Motor neuron (in vitro differentiated cells): Measurements from ENCODE around the gene JAKMIP2. TPM values are rescaled to one million over a fixed set of nuclear protein-coding genes. Genes with fewer than 3 reads are reported as not detected.
A peak's percentile ranks its signal among the peaks of the same experiment; 100 is the strongest.

Source experiments
- ATAC-seq, 8 experiments: fragments of 200-7000 bp; cut with Tn5 transposase; replicated peaks in 6 of 8; 2 replicates each; pipeline ENCODE4 v1.8.0; 2021; ENCODE audit warnings: mild to moderate bottlenecking in 8 of 8, moderate library complexity in 8 of 8
- H3K27ac ChIP-seq, 2 donors: fragments of 250-450 bp; sonication (Bioruptor Pico); 2 replicates each; pipeline ENCODE4 v1.9.0; 2021; ENCODE audit warnings: antibody characterized with exemption in 2 of 2, mild to moderate bottlenecking in 2 of 2, moderate library complexity in 1 of 2
- H3K4me1 ChIP-seq, 2 donors: fragments of 250-450 bp; sonication (Bioruptor Pico); replicated peaks in 1 of 2; 2 replicates each; pipeline ENCODE4 v1.6.1; 2021; ENCODE audit warnings: antibody characterized with exemption in 2 of 2, mild to moderate bottlenecking in 2 of 2, moderate library complexity in 1 of 2
- H3K4me3 ChIP-seq, 5 donors: fragments of 250-450 bp; sonication (Bioruptor Pico); 2 replicates each; pipeline ENCODE4 v1.9.0; 2021; ENCODE audit warnings: antibody characterized with exemption in 5 of 5, mild to moderate bottlenecking in 5 of 5, moderate library complexity in 4 of 5
- WGBS, 10 experiments: fragments of 450-650 bp; shearing (Covaris generic); methylation state at CpG; one replicate each; pipeline ENCODE4 v1.0.0; 2022; 5-methylcytosine and 5-hydroxymethylcytosine counted together
- in situ Hi-C, 9 experiments: fragments of 400-800 bp; cut with MboI; loops; one replicate each; pipeline ENCODE4 v1.15.0; 2021; ENCODE audit warnings: low sequenced_read_pairs in 9 of 9, low pct_unique_long_range_greater_than_20kb in 2 of 9; ENCODE audit not compliant: unreplicated experiment in 9 of 9
- total RNA-seq, 8 experiments: library from RNA; unstranded; fragments of 300-600 nt; gene quantifications; 2 replicates each; pipeline versions ENCODE4 v1.2.3 to v1.2.4, GENCODE V29; 2022

Gene JAKMIP2
- total RNA-seq, 8 experiments from 2014 or later = 0.36 to 43.3 (median 32.7) TPM

GRCh38 chr5:147708708-147709107, 73.8 kb downstream of the JAKMIP2 start:
- no peak overlapping the region for H3K27ac ChIP-seq
- in situ Hi-C loops = no loop called here
- ATAC-seq = no peak
- 0 to 87% (median 77%) methylated on average over 1 to 2 of the region's 2 CpGs; no CpG with 5 or more reads in 1 of the 10 experiments for WGBS, 10 experiments
- no peak overlapping the region for H3K4me3 ChIP-seq
- peaks cover 0 to 12% of the 10 kb centered on the region in 2 donors for H3K4me1 ChIP-seq

DNA sequence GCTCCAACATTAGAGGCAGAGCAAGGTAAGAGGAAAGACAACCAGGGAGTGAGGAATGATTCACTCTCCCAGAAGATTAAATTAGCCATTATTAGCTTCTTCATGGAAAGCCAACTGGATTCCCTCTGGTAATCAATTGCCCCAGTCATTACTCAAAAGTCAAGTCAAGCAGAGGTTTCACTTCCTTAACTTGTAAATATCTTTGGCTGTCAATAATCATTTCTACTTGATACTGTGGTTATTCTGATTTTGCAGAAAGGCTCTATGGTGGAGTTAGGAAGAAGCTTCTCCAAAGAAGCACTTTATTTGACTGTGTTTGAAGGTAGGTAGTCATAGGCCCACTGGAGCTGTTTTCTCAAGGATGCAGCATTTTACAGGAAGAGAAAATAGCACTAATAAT, 78.0 kb downstream of the JAKMIP2 start:
- ATAC-seq = no peak
- Histone ChIP-seq H3K4me3 (no peak overlapping the region), H3K4me1 (no peaks in the 10 kb centered on the region), H3K27ac (no peak overlapping the region)
- in situ Hi-C loops = no loop called here

- H3K4me1 ChIP-seq = no peaks in the 10 kb centered on the region
- in situ Hi-C loops = no loop called here
- H3K27ac ChIP-seq = no peak overlapping the region
Observed at GRCh38 chr5:147701468-147701867, 81.1 kb downstream of the JAKMIP2 start.

DNA sequence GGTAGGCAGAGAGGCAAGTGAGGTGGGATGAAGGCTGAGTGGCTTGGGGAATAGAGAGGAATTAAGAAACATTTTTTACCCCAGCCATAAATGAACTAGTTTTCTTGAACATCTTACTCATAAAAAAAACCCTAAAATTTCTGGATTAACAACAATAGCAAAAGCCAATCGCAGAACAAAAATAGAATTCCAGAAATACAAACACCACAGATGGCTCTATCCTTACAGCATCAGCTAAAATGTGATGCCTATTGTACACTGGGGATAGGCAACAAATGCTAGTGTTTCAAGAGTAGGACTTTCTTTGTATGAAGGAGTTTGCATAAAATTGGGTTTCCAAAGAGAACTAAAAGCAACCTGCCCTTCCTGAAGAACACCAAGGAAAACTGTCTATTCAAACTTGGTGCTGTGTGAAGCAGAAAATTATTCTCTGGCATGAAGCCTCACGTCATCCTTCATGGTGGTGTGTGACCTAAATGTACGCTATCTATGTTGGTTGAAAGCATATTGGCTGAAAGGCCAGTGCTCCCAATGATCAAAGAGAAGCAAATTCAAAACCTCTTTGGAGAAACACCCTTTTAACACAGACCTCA, 82.9 kb downstream of the JAKMIP2 start:
- no peak for ATAC-seq
- Histone ChIP-seq H3K27ac (no peak overlapping the region), H3K4me1 (no peaks in the 10 kb centered on the region), H3K4me3 (no peak overlapping the region)
- in situ Hi-C loops = no loop called here
- WGBS, 10 experiments = 0 to 100% (median 85%) methylated on average over 1 to 3 of the region's 3 CpGs

More at GRCh38 chr5:147701468-147701867, 81.1 kb downstream of the JAKMIP2 start:
- no peak for ATAC-seq
- no peak overlapping the region for H3K4me3 ChIP-seq

DNA sequence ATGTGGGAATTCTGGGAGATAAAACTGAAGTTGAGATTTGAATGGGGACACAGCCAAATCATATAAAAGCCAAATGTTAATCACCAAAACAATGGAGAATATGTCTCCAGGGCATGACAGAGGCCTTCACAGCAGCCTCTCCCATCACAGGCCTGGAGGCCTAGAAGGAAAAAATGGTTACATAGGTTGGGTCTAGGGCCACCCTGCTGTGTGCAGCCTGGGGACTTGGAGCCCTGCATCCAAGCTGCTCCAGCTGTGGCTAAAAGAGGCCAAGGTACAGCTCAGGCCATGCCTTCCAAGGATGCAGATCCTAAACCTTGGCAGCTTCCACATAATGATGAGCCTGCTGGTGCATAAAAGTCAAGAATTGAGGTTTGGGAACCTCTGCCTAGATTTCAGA, 85.1 kb downstream of the JAKMIP2 start:
- ATAC-seq = no peak
- Histone ChIP-seq H3K27ac (no peak overlapping the region), H3K4me3 (no peak overlapping the region), H3K4me1 (peaks cover 0 to 6% of the 10 kb centered on the region in 2 donors)
- in situ Hi-C loops = no loop called here

DNA sequence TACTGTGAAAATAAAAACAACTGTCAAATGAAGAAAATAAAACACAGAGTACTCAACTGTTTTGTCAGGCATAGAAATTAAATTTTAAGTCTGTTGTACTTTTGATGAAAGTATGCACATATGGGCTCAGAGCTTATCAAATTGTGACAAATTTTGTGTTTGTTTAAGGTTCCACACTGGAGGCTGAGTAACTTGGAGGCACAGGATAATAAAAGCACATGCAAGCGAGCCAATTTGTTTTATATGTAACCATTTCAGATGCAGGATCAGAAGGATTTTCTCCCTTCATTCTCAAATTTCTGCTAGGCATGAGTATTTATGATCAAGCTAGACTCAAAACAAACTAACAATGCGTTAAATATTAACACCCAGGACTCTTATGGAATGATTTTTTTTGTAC, 87.8 kb downstream of the JAKMIP2 start:
- ATAC-seq = no peak
- peaks cover 9 to 24% of the 10 kb centered on the region in 2 donors for H3K4me1 ChIP-seq
- H3K27ac ChIP-seq = no peak overlapping the region
- in situ Hi-C loops = no loop called here
- WGBS, 10 experiments = 0 to 100% (median 96%) methylated on average over 1 to 2 of the region's 2 CpGs; no CpG with 5 or more reads in 1 of the 10 experiments
- H3K4me3 ChIP-seq = no peak overlapping the region

- peak in 3 of 8 experiments; percentile 34 to 60 (median 52) for ATAC-seq
- in situ Hi-C loops = no loop called here
- Histone ChIP-seq H3K27ac (no peak overlapping the region), H3K4me3 (no peak overlapping the region), H3K4me1 (peaks cover 9 to 24% of the 10 kb centered on the region in 2 donors)
- WGBS, 10 experiments = 0 to 100% (median 88%) methylated on average over 1 of the region's 1 CpG; no CpG with 5 or more reads in 2 of the 10 experiments
Observed at GRCh38 chr5:147693233-147693632, 89.3 kb downstream of the JAKMIP2 start.

GRCh38 chr5:147691130-147691529, 91.4 kb downstream of the JAKMIP2 start:
- ATAC-seq = peak in 5 of 8 experiments; percentile 33 to 86 (median 70)
- 11 to 94% (median 54%) methylated on average over 1 to 3 of the region's 3 CpGs; no CpG with 5 or more reads in 1 of the 10 experiments for WGBS, 10 experiments
- peaks cover 15 to 31% of the 10 kb centered on the region in 2 donors for H3K4me1 ChIP-seq
- no peak overlapping the region for H3K4me3 ChIP-seq
- in situ Hi-C loops = no loop called here
- no peak overlapping the region for H3K27ac ChIP-seq

DNA sequence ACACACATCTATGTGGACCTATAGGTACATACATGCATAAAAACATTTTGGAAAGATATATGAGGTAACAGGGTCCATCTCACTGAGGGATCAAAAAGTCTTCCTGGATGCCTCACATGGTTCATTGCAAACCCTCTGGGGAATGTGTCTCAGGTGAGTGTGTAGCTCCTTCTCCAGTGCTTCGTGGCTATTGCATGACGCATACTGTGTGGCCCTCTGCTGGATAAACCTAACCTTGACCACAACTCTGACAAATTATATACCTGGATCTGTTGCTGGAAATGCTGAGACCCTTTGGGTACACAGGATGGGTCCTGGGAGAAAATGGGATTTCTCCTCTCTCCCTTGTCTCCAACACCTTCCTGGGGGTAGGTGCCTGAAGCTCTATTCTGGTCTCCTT, 91.9 kb downstream of the JAKMIP2 start:
- in situ Hi-C loops = no loop called here
- Histone ChIP-seq H3K4me3 (no peak overlapping the region), H3K4me1 (peaks cover 15 to 31% of the 10 kb centered on the region in 2 donors), H3K27ac (peak overlapping the region in 1 of 2 donors; percentile 11)
- 0% methylated on average over 1 of the region's 2 CpGs; no CpG with 5 or more reads in 9 of the 10 experiments for WGBS, 10 experiments
- peak in 4 of 8 experiments; percentile 9 to 29 (median 20) for ATAC-seq

GRCh38 chr5:147689426-147689825, 93.1 kb downstream of the JAKMIP2 start:
- no peak overlapping the region for H3K4me3 ChIP-seq
- in situ Hi-C loops = no loop called here
- WGBS, 10 experiments = 21 to 95% (median 80%) methylated on average over 1 to 4 of the region's 4 CpGs; no CpG with 5 or more reads in 1 of the 10 experiments
- peak in 3 of 8 experiments; percentile 7 to 33 (median 18) for ATAC-seq
- peaks cover 15 to 31% of the 10 kb centered on the region in 2 donors for H3K4me1 ChIP-seq
- H3K27ac ChIP-seq = no peak overlapping the region

DNA sequence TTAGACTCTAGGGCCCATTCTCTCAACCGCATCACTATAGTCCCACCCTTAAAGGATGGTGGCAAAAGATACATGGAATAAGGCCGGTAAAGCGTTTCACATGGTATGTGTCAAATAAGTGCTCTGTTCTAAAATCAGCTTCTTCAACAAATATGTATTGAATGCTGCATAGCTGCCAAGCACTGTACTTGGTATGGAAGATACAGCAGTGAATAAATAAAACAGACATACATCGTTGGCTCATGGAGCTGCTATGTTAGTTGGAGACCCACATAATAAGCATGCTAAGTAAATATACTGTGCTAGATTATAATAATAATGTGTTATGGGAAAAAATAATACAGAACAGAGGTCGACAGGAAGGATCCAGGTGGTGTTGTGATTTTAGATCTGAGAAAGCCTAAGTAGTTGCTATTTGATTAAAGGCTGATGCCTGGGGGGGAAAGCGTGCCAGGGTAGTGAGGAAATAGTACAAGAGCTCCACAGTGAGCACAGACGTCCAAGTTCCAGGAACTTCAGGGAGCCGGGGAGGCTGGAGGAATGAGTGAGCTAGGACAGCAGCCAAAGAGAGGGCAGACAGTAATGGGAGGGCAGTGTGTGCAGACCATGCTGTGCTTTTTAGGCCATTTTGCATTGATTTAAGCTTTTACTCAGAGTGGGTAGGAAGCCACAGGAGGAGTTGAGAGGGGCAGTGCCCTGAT, 93.7 kb downstream of the JAKMIP2 start:
- in situ Hi-C loops = no loop called here
- peaks cover 15 to 31% of the 10 kb centered on the region in 2 donors for H3K4me1 ChIP-seq
- ATAC-seq = peak in 5 of 8 experiments; percentile 11 to 84 (median 42)
- no peak overlapping the region for H3K4me3 ChIP-seq
- 0 to 88% (median 82%) methylated on average over 1 to 8 of the region's 8 CpGs for WGBS, 10 experiments
- H3K27ac ChIP-seq = no peak overlapping the region

GRCh38 chr5:147687118-147687517, 95.4 kb downstream of the JAKMIP2 start:
- no peak overlapping the region for H3K4me3 ChIP-seq
- H3K4me1 ChIP-seq = peaks cover 15 to 22% of the 10 kb centered on the region in 2 donors
- 0 to 83% (median 49%) methylated on average over 1 to 2 of the region's 2 CpGs; no CpG with 5 or more reads in 2 of the 10 experiments for WGBS, 10 experiments
- ATAC-seq = peak in 4 of 8 experiments; percentile 16 to 56 (median 27)
- H3K27ac ChIP-seq = no peak overlapping the region
- in situ Hi-C loops = no loop called here

GRCh38 chr5:147686421-147686820, 96.1 kb downstream of the JAKMIP2 start:
- WGBS, 10 experiments = 0 to 100% (median 100%) methylated on average over 1 to 2 of the region's 2 CpGs; no CpG with 5 or more reads in 1 of the 10 experiments
- no peak overlapping the region for H3K4me3 ChIP-seq
- H3K4me1 ChIP-seq = peaks cover 13 to 15% of the 10 kb centered on the region in 2 donors
- in situ Hi-C loops = no loop called here
- ATAC-seq = no peak
- no peak overlapping the region for H3K27ac ChIP-seq
